ENCODE results near the gene EMC1.
"Not testable (repeated sequence)": the region's sequence is repeated elsewhere in the genome, so short reads cannot be mapped to it uniquely, and the experiment has no call there.

The EMC1 gene

GRCh38 chr1:19216585-19216984, 34.7 kb downstream of the EMC1 start:
- not testable (repeated sequence) for DNase-seq (ENCODE audit: low spot score)

- DNase-seq (ENCODE audit: low spot score): no peak
Observed at GRCh38 chr1:19213580-19213979, 37.7 kb downstream of the EMC1 start.

- DNase-seq (ENCODE audit: low spot score): no peak
Observed at GRCh38 chr1:19212167-19212566, 39.2 kb downstream of the EMC1 start.

GRCh38 chr1:19210772-19211549, 40.4 kb downstream of the EMC1 start:
- no peak for DNase-seq (ENCODE audit: low spot score)

- peak; percentile 89 for DNase-seq (ENCODE audit: low spot score)
Observed at GRCh38 chr1:19209990-19210771, 41.1 kb downstream of the EMC1 start, which contains the start of gene UBR4. UBR4 (minus strand) TSS chr1:19210266; CDS start chr1:19210248, 18 bp downstream.

GRCh38 chr1:19209439-19209989, 41.8 kb downstream of the EMC1 start:
- DNase-seq (ENCODE audit: low spot score): peak; percentile 20

- no peak for DNase-seq (ENCODE audit: low spot score)
Observed at GRCh38 chr1:19208710-19209438, 42.5 kb downstream of the EMC1 start.

- no peak for DNase-seq (ENCODE audit: low spot score)
Observed at GRCh38 chr1:19206947-19207346, 44.4 kb downstream of the EMC1 start.

- DNase-seq (ENCODE audit: low spot score): no peak
Observed at GRCh38 chr1:19205845-19206244, 45.5 kb downstream of the EMC1 start.

GRCh38 chr1:19205403-19205802, 45.9 kb downstream of the EMC1 start:
- no peak for DNase-seq (ENCODE audit: low spot score)

GRCh38 chr1:19204446-19205266, 46.7 kb downstream of the EMC1 start:
- DNase-seq (ENCODE audit: low spot score): no peak

- DNase-seq (ENCODE audit: low spot score): no peak
Observed at GRCh38 chr1:19203440-19203839, 47.9 kb downstream of the EMC1 start.

GRCh38 chr1:19202396-19202795, 48.9 kb downstream of the EMC1 start:
- DNase-seq (ENCODE audit: low spot score): no peak

- peak; percentile 16 for DNase-seq (ENCODE audit: low spot score)
Observed at GRCh38 chr1:19199969-19200604, 51.2 kb downstream of the EMC1 start.

- no peak for DNase-seq (ENCODE audit: low spot score)
Observed at GRCh38 chr1:19199329-19199968, 51.9 kb downstream of the EMC1 start.

GRCh38 chr1:19198820-19199219, 52.5 kb downstream of the EMC1 start:
- no peak for DNase-seq (ENCODE audit: low spot score)

GRCh38 chr1:19197845-19198244, 53.5 kb downstream of the EMC1 start:
- DNase-seq (ENCODE audit: low spot score): no peak

GRCh38 chr1:19196331-19196730, 55.0 kb downstream of the EMC1 start:
- DNase-seq (ENCODE audit: low spot score): no peak

- no peak for DNase-seq (ENCODE audit: low spot score)
Observed at GRCh38 chr1:19193004-19193403, 58.3 kb downstream of the EMC1 start.

GRCh38 chr1:19191811-19192210, 59.5 kb downstream of the EMC1 start:
- no peak for DNase-seq (ENCODE audit: low spot score)
